Natural killer cell (primary cell): ENCODE measurements around the gene GNPAT. TPM values are rescaled to one million over a fixed set of nuclear protein-coding genes. Genes with fewer than 3 reads are reported as not detected.

Experiments
- ATAC-seq, 3 donors: fragments of 150-1000 bp in 2 of 3; fragments of 200-7000 bp in 1 of 3; cut with Tn5 transposase; 1 replicate in 1 of 3; 2 replicates in 2 of 3; pipeline ENCODE4 v1.10.0; 2021; ENCODE audit warnings: mild to moderate bottlenecking in 2 of 3, moderate library complexity in 2 of 3
- DNase-seq, 2 donors: peaks; one replicate each; pipeline versions ENCODE4 v3.0.0 to v3.0.0-alpha.2; 2013 to 2021; ENCODE audit warnings: mixed read lengths in 1 of 2
- H3K27ac ChIP-seq: one replicate; pipeline ENCODE4 v1.5.1; 2013; ENCODE audit warnings: mild to moderate bottlenecking, low read length
- H3K27me3 ChIP-seq: one replicate; pipeline ENCODE4 v1.6.1; 2013; ENCODE audit warnings: low read length; ENCODE audit not compliant: control insufficient read depth, insufficient read depth
- H3K36me3 ChIP-seq: one replicate; pipeline ENCODE4 v1.6.1; 2013; ENCODE audit warnings: low read length; ENCODE audit not compliant: control insufficient read depth, insufficient read depth
- H3K4me1 ChIP-seq: one replicate; pipeline ENCODE4 v1.6.1; 2013; ENCODE audit warnings: low read length; ENCODE audit not compliant: control insufficient read depth, insufficient read depth
- H3K4me3 ChIP-seq: one replicate; pipeline ENCODE4 v1.5.1; 2013; ENCODE audit warnings: low read length
- H3K9me3 ChIP-seq: one replicate; pipeline ENCODE4 v1.6.1; 2013; ENCODE audit warnings: low read length; ENCODE audit not compliant: control insufficient read depth, insufficient read depth
- H3K27ac Mint-ChIP-seq, 2 donors: one replicate each; pipeline ENCODE4 v1.8.0; 2022; ENCODE audit warnings: mild to moderate bottlenecking in 2 of 2, mixed read lengths in 2 of 2, moderate library complexity in 1 of 2
- H3K27me3 Mint-ChIP-seq, 2 donors: one replicate each; pipeline ENCODE4 v1.8.0; 2022; ENCODE audit warnings: low read depth in 2 of 2, mixed read lengths in 2 of 2
- H3K36me3 Mint-ChIP-seq: one replicate; pipeline ENCODE4 v1.8.0; 2022; ENCODE audit warnings: mixed read lengths
- H3K4me1 Mint-ChIP-seq, 2 donors: one replicate each; pipeline ENCODE4 v1.8.0; 2022; ENCODE audit warnings: mixed read lengths in 2 of 2
- H3K4me3 Mint-ChIP-seq: one replicate; pipeline ENCODE4 v1.8.0; 2022; ENCODE audit warnings: mild to moderate bottlenecking, moderate library complexity, mixed read lengths
- H3K9me3 Mint-ChIP-seq, 2 donors: one replicate each; pipeline ENCODE4 v1.8.0; 2022; ENCODE audit warnings: mixed read lengths in 2 of 2
- CTCF ChIP-seq: fragments of 200-600 bp; IDR thresholded peaks from one replicate; pipeline ENCODE4 v1.8.0; 2022; ENCODE audit warnings: antibody characterized with exemption
- WGBS: methylation state at CpG from one replicate; pipeline ENCODE4 v1.1.7; 2013; ENCODE audit warnings: missing lambda C conversion rate; ENCODE audit not compliant: insufficient coverage; 5-methylcytosine and 5-hydroxymethylcytosine counted together
- intact Hi-C: fragments of 100-400 bp; cut with micrococcal nuclease; formaldehyde crosslinking; loops from one replicate; pipeline ENCODE4 v1.14.2; 2022
- total RNA-seq, 4 donors: library from RNA; stranded (reverse); fragments of 120-200 nt in 1 of 4; gene quantifications; one replicate each; pipeline versions ENCODE4 v1.2.3 to v1.2.4, GENCODE V29; 2013 to 2022

Gene GNPAT
- total RNA-seq, 3 donors from 2014 or later (not counting 1 experiment from before 2014, with no cell fraction given): 20.5 to 29.3 (median 23.1) TPM

GRCh38 chr1:231201979-231202633 lies 38.9 kb upstream of the GNPAT start:
- Histone ChIP-seq H3K9me3 (no peaks in the 10 kb centered on the region), H3K36me3 (no peaks in the 10 kb centered on the region), H3K4me1 (peaks cover 9% of the 10 kb centered on the region), H3K4me3 (no peak overlapping the region), H3K27me3 (no peaks in the 10 kb centered on the region), H3K27ac (no peak overlapping the region)
- Mint-ChIP-seq H3K4me3 (no peak overlapping the region), H3K4me1 (peaks cover 5 to 6% of the 10 kb centered on the region in 2 donors), H3K9me3 (no peaks in the 10 kb centered on the region), H3K27me3 (peaks cover 6 to 36% of the 10 kb centered on the region in 2 donors), H3K27ac (no peak overlapping the region), H3K36me3 (no peaks in the 10 kb centered on the region)
- DNase-seq (no peak), ATAC-seq (no peak)
- intact Hi-C loops: no loop called here
- WGBS: 53% methylated on average over 5 of the region's 5 CpGs
- TF ChIP-seq CTCF: no peak

GRCh38 chr1:231203259-231204057 lies 37.6 kb upstream of the GNPAT start:
- H3K27me3 ChIP-seq: no peaks in the 10 kb centered on the region
- no peaks in the 10 kb centered on the region for H3K9me3 Mint-ChIP-seq
- DNase-seq: no peak
- no peak for ATAC-seq
- H3K36me3 ChIP-seq: no peaks in the 10 kb centered on the region
- H3K27ac ChIP-seq: no peak overlapping the region
- no peak overlapping the region for H3K4me3 Mint-ChIP-seq
- WGBS: 86% methylated on average over 21 of the region's 21 CpGs
- H3K4me1 Mint-ChIP-seq: peaks cover 5 to 6% of the 10 kb centered on the region in 2 donors
- H3K4me1 ChIP-seq: peaks cover 9% of the 10 kb centered on the region
- H3K27me3 Mint-ChIP-seq: peaks cover 6 to 36% of the 10 kb centered on the region in 2 donors
- H3K4me3 ChIP-seq: no peak overlapping the region
- TF ChIP-seq CTCF: no peak
- H3K36me3 Mint-ChIP-seq: no peaks in the 10 kb centered on the region
- no peak overlapping the region for H3K27ac Mint-ChIP-seq
- H3K9me3 ChIP-seq: no peaks in the 10 kb centered on the region
- intact Hi-C loops: no loop called here

GRCh38 chr1:231206856-231207255 lies 34.2 kb upstream of the GNPAT start:
- H3K27ac ChIP-seq: no peak overlapping the region
- DNase-seq: no peak
- Mint-ChIP-seq H3K9me3 (no peaks in the 10 kb centered on the region), H3K27me3 (peaks cover under 1 to 17% of the 10 kb centered on the region in 2 donors), H3K27ac (no peak overlapping the region), H3K4me3 (no peak overlapping the region), H3K36me3 (no peaks in the 10 kb centered on the region), H3K4me1 (peaks cover 10% of the 10 kb centered on the region in 2 donors)
- H3K4me1 ChIP-seq: peaks cover 19% of the 10 kb centered on the region
- no peaks in the 10 kb centered on the region for H3K9me3 ChIP-seq
- no peaks in the 10 kb centered on the region for H3K27me3 ChIP-seq
- no peaks in the 10 kb centered on the region for H3K36me3 ChIP-seq
- intact Hi-C loops: no loop called here
- 83% methylated on average over 8 of the region's 8 CpGs for WGBS
- ATAC-seq: no peak
- TF ChIP-seq CTCF: no peak
- H3K4me3 ChIP-seq: no peak overlapping the region
